Hematopoietic multipotent progenitor cell (in vitro differentiated cells): ENCODE data around the gene PDPK1. TPM values are rescaled to one million over a fixed set of nuclear protein-coding genes. Genes with fewer than 3 reads are reported as not detected.
"Not testable (repeated sequence)": the region's sequence is repeated elsewhere in the genome, so short reads cannot be mapped to it uniquely, and the experiment has no call there.

Experiments used
- DNase-seq, 3 donors: peaks; one replicate each; pipeline ENCODE4 v3.0.0-alpha.2; 2011 to 2015; ENCODE audit warnings: low read depth in 2 of 3, low spot score in 2 of 3
- total RNA-seq: library from RNA; depleted of rRNA; stranded (reverse); fragments of >200 nt; gene quantifications from one replicate; pipeline ENCODE4 v1.2.3, GENCODE V29; 2012

The PDPK1 gene
- total RNA-seq, 1 donor, result 21.5 TPM

DNA sequence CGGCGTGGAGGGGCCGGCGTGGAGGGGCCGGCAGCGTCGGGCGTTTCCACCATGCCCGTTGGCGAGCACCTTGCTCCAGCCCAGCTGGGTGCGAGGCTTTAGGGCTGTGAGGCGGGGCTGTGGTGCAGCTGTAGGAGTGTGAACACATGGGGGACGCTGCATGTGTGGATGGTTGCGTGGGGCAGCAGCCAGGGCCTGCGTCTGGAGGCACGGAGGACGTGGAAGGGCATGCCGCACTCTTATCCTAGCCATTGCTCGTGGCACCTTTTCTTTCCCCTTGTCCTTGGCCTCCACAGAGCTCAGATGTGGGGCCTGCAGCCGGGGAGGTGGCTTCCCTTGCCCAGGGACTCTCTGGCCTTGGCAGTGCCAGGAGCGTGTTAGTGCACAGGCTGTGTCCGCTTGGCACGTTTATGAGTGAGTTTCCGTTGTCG, 47.8 kb downstream of the PDPK1 start:
- no peak for DNase-seq

DNA sequence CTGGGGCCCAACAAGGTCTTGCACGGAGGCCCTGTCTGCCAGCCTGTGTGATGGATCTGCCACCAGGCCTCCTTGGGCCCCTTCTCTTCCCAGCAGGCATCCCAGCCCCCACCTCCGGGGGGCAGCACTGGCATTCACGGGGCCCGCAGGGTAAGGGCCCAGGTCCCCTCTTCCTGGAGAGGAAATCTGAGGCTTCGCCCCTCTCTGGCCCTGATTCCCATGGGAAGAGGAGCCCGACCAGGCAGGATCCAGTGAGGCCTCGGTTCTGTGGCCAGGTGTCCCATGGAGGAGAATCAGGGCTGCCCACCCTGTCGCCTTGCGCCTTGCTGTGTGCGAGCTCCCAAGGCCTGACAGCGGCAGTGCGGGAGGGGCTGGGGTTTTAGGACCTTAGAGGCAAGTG, 48.4 kb downstream of the PDPK1 start:
- no peak for DNase-seq

DNA sequence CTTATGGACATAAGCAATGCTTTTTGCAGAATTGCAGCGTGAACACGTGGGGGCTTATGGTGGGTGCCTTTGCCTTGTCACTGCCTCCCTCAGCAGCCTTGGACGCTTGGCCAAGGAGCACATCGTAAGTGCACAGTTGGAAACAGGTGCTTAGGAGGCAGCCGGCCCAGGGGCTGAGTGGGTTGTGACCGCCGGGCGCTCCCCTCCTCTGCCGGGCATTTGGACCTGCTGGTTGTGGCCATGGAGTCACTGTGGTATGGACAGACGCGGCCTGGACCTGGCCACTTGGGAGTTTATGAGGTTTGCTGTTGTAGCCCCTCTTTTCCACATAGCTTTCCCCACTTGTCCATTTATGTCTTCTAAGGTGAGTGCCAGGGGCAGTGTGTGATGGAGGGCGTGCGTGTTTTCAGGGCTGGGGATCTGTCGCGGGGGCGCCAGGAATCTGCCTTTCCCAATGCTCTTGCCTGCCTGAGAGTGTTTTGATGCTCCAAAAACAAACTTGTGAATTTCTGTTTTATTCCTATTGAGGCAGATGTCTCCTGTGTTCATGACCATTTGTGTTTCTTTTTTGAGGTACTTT, 49.2 kb downstream of the PDPK1 start:
- no peak for DNase-seq

DNA sequence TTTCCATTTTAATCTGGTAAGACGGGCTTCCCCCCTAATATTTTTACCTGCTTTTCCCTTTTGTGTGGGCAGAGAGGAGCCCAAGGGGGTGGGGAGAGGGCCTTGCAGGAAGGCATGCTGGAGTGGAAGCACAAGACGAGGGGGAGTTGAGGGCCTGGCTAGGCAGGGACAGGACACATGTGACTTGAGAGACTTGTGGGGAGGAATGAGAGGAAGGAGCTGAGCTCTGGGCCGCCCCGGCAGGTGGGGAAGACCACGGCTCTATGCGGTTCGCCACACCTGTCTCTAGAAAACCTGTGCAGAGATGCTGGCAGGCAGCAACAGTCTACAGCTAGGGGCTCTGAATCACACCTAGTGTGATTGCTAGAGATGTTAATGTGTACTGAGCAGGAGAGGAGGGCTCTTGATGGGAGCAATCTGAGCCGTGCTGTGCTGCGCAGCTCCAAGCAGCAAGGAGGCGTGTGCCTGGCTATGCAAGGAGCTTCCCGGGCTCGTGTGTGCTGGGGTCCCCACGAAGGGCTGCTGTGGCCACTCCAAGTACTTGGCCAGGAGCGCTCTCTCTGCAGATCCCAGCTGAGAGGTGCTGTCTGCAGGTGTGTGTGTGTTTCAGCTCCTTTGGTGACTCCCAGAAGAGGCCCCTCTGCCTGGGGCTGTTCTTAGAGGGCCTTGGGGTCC, 50.2 kb downstream of the PDPK1 start:
- no peak for DNase-seq

DNA sequence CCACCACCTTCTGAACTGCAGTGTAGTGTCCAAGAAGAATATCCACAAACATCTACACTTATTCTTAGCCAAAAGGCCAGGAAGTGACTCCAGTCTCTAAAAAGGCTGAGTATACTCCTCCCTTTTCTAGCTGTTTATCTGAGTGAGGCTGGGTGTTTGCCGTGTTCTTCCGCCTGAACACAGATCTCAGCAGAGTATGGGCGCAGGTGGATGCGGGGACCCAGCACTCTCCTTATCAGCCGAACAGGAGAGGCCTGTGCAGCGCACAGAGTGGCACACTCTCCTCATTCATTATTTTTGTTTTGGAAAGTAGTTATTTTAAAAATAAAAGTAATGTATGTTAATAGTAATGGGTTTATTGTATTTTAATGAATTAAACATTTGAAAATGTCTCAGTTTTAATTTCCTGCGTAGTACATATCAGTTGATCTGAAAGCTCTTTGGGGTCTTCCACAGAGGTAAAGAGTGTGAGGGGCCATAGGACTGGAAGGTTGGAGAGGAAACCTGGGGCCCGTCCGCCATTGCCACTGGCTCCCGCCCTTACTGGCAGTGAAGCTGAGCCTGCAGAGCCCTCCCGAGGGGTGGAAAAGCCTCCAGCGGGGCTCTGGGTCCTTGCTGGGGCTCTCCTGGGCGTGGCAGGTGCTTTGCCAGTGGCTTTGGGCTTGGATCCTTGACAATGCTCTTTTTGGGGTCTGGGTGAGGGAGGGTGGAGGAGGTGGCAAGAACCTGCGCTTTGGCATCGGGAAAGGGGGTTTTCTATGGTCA, 53.8 kb downstream of the PDPK1 start:
- DNase-seq, result no peak

DNA sequence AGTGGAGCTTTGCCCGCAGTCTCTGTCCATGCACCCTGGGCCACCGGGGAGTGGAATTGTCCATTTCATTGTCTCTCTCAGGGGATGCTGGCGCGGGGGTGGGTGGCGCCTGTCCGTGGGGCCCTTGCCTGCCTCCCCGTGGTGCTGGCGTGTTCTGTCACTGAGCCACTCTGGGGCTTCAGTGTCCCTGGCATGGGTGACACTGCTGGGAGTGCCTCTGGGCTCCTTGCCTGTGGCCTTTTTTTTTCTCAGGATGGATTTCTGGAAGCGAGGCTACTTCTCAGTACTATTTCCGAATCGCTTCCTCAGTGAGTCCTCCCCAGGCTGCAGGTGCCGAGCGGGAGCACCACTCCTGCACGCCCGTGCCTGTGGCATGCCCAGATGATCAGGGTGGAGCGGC, 55.0 kb downstream of the PDPK1 start:
- peak in 1 of 3 donors; percentile 11 for DNase-seq

DNA sequence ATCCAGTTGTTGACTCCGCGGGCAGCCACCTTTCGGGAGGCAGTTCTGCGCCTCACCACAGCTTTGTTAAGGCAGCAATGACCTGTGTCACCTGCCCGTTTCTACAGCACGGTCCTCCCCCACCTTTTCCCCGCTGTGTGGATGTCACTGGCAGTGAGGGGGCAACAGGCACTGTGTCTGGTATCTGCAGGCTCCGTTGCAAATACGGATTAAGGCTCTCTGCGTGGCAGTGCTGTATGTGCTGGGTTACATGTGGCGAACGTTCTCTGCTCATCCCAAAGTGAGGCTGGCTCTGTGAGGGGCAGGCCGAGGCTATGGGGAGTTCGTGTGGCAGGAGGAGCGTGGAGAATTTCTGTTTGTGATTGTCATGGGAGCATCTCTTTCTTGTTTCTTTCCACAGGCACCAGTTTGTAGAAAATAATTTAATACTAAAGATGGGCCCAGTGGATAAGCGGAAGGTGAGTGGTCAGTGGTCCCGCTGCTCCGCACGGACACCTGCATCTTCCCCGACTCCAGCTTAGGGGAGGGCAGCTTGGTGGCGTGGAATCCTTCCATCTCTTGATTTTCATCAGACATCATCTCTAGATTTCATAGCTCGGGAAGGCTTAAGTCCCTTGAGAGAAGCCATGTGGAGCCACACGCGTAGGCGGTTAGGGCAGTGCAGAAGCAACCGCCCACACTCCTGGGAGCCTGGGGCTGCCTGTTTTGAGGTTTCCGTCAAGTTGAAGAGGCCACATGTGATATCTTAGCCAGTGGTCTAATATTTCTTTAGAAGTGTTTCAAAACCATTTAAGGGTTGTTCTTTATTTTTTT, 57.8 kb downstream of the PDPK1 start:
- DNase-seq, result no peak

DNA sequence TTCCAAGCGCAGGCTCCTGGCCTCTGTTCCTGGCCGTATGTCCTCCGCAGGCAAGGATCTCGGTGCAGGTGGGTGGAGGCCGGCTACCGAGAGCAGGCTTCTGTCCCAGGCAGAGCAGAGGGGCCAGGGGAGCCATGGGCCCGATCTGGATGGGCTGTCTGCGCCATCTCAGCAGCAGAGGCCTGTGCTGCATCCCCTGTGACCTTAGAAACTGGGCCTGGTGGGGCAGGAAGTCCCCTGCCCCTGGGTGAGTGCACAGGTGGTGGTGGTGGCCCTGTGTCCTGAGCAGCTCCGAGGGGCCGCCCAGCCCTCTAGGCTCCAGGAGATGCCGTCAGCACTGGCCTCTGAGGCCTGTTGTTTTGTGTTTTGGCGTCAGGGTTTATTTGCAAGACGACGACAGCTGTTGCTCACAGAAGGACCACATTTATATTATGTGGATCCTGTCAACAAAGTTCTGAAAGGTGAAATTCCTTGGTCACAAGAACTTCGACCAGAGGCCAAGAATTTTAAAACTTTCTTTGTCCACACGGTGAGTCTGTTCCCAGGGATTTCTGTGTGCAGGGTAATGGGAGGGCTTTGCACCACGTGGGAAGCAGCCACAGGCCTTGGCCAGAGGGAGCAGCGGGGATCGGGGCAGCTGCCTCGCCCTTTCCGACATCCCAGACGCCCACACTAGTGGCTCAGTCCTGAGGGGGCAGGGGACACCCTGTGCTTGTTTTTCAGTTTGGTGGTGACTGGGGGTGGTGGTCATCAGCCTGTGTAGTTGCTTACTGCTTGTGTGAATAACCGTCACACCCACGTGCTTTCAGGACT, 59.1 kb downstream of the PDPK1 start:
- DNase-seq, result no peak

DNA sequence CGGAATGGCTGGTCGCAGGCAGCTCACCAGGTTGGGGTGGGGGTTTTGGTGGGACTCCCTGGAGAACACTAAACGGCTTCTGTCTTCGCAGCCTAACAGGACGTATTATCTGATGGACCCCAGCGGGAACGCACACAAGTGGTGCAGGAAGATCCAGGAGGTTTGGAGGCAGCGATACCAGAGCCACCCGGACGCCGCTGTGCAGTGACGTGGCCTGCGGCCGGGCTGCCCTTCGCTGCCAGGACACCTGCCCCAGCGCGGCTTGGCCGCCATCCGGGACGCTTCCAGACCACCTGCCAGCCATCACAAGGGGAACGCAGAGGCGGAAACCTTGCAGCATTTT, 59.7 kb downstream of the PDPK1 start:
- no peak for DNase-seq

DNA sequence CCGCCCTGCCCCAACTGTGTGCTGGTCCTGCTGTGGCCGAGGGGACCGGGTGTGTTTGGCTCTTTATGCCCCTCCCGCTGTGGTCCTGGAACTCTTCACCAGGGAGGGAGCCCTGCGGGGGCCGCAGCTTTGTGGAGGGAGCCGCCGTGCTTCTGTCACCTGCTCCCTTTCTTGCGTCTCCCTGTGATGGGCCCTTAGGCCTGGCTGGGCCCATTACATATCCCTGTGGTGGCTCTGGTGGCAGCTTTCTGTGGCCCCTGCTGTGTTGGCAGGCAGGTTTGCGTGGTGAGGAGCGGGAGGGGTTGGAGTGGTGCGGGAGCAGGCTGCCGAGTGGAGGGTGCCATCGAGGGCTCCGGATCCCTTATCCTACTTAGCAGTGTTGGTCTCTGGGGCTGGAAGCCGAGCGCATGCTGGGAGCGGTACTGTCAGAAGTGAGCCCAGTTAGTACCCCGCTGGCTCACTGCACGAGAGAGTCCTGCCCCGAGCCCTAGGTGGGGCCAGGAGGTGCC, 60.4 kb downstream of the PDPK1 start:
- no peak for DNase-seq

DNA sequence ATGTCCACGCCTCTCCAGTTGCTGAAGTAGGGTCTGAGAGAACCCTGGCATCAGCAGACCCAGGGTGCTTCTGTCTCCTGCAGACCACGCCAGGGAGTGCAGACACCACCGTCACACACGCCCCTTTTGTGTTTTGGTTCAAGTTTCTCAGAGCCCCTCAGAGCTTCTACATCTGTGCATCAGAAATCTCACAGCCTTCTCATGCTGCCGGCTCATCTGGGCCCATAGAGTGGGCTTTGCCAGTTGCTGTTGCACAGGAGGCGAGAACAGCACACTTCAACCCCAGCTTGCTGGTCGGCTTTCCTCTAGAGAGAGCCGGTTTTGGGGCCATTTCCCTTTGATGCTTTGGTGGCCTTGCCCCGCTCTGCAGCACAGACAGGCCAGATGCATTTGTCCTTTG, 60.9 kb downstream of the PDPK1 start:
- DNase-seq, result no peak

DNA sequence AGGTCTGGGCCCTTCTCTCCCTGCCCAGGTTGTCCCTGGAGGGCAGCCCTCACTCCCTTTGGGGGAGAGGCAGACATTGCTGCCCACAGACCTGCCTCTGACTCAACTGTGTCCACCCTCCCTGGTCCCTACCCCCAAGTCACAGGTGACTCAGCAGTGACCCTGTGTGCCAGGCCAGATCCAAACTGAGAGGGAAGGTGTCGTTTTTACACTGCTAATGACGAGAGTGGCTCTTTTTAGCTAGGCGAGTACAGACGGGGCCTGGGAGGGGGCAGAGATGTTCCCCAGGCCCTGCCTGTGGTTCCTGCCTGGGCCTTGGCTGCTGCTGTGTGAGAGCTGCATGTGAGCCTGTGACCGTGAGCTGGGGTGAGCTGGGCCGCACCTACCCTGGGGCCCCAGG, 61.3 kb downstream of the PDPK1 start:
- not testable (repeated sequence) for DNase-seq

DNA sequence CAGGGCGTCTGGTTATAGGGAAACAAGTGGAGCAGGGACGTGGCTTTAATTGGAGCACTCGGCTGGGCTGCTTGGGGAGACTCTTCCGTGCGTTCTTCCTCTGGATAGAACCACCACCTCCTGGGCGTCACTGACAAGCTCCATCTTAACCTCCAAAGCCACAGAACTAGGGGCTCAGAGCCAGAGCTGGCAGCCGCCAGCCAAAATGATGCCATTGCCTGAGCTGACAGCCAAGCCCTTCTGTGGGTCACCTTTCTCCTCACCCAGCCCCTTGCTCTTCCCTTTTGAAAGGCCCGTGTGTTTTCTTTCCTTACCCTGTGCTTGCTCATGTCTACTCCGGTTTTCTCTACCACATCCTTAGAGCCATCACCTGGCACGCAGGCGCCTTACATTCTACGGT, 62.0 kb downstream of the PDPK1 start:
- DNase-seq, result not testable (repeated sequence)

DNA sequence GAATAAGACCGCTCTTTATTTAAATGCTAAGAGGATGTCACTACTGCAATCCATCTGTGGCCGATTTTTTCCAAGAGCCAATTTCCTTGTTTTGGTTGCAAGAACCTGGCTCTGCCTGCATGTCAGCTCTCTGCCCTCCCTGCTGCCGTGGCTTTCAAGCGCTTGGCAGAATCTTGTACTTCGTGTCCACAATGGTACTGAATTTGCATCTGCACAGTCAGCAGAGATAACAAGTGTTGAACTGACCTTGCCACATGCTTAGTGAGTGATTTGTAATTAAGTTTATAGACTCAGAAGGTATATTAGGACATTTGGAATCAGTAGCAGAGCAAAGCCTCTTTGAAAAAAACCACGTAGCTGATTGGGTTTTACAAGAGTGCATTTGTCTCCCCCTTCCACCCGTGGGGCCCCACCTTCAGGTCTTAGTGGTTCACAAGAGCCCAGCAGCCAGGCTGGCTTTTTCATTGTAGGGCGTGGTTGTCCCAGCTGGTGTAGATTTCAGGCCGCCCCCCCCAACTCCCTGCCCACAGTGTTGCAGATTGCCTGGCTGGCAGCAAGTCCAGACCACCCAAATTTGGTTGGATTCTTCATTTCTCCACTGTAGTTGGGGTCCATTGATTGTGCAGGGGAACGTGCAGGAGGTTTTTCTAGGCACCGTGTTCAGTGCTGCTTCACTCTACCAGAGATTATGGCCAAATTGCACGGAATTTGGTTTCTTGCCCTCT, 63.6 kb downstream of the PDPK1 start:
- DNase-seq, result not testable (repeated sequence)

DNA sequence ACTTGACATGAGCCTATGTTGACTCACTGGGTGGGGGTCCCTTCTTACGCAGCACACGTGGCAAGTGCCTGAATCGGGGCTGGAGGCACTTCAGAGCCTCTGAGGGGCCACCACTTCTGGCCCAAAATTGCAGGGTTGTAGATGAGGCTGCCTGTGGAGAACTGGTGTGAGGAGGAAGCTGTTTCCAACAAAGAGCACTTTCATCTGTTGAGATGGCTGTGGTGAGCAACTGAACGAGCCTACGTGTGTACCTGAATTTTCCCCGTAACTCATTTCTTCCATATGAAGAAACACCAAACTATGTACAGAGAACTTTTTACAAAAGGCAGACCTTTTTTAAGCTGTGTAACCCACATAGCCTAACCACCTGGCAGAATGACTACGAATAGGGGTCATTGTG, 64.4 kb downstream of the PDPK1 start:
- not testable (repeated sequence) for DNase-seq

DNA sequence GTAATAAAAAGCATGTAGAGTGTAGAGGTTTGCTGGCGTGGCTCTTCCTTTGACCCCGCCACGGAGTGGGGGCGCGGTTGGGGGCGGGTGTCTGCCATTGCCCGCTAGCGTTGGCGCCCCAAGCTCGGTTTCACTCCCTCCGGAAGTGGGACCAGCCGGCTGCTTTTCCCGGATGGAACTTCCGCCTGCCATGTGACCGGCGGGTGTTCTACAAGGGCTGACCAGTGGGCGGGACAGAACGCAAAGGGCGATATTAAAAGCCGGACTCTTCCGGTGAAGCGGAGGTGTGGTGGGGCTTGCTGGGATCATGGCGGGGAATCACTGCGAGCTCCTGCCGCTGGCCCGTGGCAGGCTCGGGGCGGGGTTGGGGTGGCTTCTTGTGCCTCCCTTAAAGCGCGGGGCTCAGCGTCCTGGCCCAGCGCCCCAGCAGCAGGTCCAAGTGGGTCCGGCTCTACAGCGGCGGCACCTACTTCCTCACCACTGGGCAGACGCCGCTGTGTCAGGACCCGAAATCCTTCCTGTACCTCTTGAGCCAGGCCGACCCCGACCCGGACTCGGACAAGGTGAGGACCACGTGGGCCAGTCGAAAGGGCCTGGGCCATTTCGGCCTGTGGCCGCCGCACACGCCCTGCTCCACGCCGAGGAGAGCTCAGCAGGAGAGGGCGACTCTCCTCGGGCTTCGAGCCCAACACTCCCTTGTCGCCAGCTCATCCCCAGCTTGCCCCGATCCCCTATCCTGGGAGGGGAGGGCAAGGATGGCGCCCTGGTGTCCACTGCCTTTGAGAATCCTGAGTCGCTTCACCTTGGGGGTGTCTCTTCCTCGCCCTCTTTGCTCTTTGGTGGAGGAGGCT, 65.6 kb downstream of the PDPK1 start:
- DNase-seq, result peak; percentile 30 to 82 (median 82)

DNA sequence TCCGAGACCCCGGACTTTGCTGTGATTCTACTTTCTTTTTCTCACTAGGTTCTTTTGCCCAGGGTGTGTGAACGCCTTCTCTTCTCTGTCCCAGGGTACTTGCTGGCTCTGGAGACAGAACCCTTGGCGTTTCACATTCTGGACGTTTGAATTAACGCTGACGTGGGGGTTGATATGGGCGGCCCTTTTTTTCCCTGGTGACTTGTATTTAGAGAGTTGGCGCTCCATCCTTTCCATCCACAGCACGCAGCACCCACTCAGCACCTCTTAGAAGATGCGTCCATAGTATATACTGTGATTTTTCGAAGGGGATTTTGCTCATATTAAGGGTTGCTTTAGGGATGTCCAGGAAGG, 66.2 kb downstream of the PDPK1 start:
- peak in 1 of 3 donors; percentile 10 for DNase-seq

DNA sequence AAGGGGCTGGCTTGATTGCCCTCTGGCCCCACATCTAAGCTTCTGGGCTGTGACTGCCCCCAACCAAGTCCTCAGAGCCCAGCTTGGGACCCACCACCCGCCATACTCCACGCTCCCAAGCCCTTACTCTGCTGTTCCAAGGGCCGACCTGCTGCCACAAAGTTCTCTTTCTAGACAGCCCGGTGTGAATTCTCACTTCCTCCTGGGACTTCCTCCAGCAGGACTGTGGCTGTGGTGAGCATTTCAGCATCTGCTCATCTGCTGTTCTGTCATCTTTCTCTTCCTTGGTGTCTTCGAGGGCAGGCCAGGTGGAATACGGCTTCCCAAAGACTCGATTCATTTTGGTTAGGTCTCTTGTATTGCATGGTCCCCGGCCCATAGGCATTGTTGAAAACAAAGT, 69.0 kb downstream of the PDPK1 start:
- DNase-seq, result not testable (repeated sequence)

DNA sequence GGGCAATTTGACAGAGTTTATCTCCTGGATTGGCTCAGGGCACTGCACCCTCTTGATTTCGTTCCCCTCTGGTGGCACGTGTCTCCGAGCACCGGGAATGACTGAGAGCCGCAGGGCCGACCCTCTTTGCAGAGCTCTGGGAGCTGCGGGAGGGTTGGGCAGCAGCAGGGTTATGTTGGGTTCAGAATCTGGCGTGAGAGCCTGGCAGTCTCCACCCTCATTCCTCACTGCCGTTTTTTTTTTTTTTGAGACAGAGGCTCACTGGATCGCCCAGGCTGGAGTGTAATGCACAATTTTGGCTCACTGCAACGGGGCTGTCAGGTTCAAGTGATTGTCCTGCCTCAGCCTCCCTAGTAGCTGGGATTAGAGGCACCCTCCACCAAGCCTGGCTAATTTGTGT, 71.5 kb downstream of the PDPK1 start:
- not testable (repeated sequence) for DNase-seq
